Measurements from ENCODE around the gene RS1. TPM values are rescaled to one million over a fixed set of nuclear protein-coding genes. Genes with fewer than 3 reads are reported as not detected.

Gene RS1
- total RNA-seq, 1 donor from 2014 or later, result not detected

DNA sequence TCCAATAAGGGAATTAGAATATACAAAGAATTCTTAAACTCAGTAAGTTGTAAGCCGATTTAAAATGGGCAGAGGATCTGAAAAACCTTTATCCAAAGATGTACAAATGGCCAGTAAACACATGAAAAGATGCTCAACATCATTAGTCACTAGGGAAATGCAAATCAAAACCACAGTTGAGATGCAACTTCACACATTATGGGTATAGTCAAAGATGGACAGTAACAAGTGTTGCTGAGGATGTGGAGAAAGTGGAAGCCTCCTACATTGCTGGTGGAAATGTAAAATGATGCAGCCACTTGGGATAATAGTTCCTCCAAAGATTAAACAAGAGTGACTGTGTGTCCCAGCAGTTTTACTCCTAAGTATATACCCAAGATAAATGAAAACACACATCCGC lies 32.6 kb downstream of the RS1 start:
- H4K20me1 ChIP-seq (ENCODE audit: insufficient read depth, low read length), result no peaks in the 10 kb centered on the region
- DNase-seq (ENCODE audit: low read depth) (no peak), FAIRE-seq (peak; percentile 96)
- H3K9ac ChIP-seq (ENCODE audit: low read length), result no peak overlapping the region
- H3K27ac Mint-ChIP-seq (ENCODE audit: unreplicated experiment), result no peak overlapping the region
- no peaks in the 10 kb centered on the region for H3K4me1 Mint-ChIP-seq (ENCODE audit: low read depth, unreplicated experiment)
- no peaks in the 10 kb centered on the region for H3K9me3 ChIP-seq (ENCODE audit: insufficient read depth, low read depth, low read length)
- H3K4me3 ChIP-seq (ENCODE audit: insufficient read depth, low read depth, low read length), result no peak overlapping the region
- H3K36me3 ChIP-seq (ENCODE audit: insufficient read depth, low read length), result no peaks in the 10 kb centered on the region
- no peak overlapping the region for H3K4me3 Mint-ChIP-seq (ENCODE audit: unreplicated experiment)
- H2AFZ ChIP-seq (ENCODE audit: low read depth, low read length), result no peak overlapping the region
- no peaks in the 10 kb centered on the region for H3K4me1 ChIP-seq (ENCODE audit: insufficient read depth, low read length)
- no peaks in the 10 kb centered on the region for H3K36me3 Mint-ChIP-seq (ENCODE audit: low read depth, unreplicated experiment)
- no peak overlapping the region for H3K4me2 ChIP-seq (ENCODE audit: low read length)
- H3K9me3 Mint-ChIP-seq (ENCODE audit: unreplicated experiment), result peaks cover 4% of the 10 kb centered on the region
- H3K27me3 ChIP-seq (ENCODE audit: insufficient read depth, low read length), result no peaks in the 10 kb centered on the region
- H3K27me3 Mint-ChIP-seq (ENCODE audit: low read depth, unreplicated experiment), result no peaks in the 10 kb centered on the region
- TF ChIP-seq EZH2 (IDR thresholded peaks at IDR 0.05; ENCODE audit: insufficient read depth, low read length), result no peak
- TF ChIP-seq, protein P1, sequence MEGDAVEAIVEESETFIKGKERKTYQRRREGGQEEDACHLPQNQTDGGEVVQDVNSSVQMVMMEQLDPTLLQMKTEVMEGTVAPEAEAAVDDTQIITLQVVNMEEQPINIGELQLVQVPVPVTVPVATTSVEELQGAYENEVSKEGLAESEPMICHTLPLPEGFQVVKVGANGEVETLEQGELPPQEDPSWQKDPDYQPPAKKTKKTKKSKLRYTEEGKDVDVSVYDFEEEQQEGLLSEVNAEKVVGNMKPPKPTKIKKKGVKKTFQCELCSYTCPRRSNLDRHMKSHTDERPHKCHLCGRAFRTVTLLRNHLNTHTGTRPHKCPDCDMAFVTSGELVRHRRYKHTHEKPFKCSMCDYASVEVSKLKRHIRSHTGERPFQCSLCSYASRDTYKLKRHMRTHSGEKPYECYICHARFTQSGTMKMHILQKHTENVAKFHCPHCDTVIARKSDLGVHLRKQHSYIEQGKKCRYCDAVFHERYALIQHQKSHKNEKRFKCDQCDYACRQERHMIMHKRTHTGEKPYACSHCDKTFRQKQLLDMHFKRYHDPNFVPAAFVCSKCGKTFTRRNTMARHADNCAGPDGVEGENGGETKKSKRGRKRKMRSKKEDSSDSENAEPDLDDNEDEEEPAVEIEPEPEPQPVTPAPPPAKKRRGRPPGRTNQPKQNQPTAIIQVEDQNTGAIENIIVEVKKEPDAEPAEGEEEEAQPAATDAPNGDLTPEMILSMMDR (IDR thresholded peaks at IDR 0.05; ENCODE audit: insufficient read depth, low read depth, low read length), result no peak
- H3K27ac ChIP-seq (ENCODE audit: low read depth, low read length), result no peak overlapping the region
- no peaks in the 10 kb centered on the region for H3K79me2 ChIP-seq (ENCODE audit: insufficient read depth, low read length)

DNA sequence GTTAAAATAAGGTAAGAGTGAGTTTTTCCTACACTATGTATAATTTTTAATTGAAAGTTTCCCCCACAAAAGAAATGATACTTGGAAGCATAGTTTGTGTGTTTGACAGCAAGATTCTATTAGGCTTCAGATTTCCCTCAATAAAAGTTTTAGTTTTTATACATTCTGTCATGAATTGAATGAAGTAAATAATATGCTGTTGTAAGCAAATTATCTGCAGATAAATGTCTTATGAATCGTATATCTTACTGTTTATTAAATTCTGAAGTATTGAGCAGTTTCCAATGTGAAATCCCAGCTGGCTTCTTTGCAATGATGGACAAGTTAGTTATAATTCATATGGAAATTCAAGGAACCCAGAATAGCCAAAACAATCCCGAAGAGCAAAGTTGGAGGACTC lies 33.5 kb downstream of the RS1 start:
- Histone ChIP-seq H4K20me1 (ENCODE audit: insufficient read depth, low read length) (no peaks in the 10 kb centered on the region), H3K4me3 (ENCODE audit: insufficient read depth, low read depth, low read length) (no peak overlapping the region), H3K9me3 (ENCODE audit: insufficient read depth, low read depth, low read length) (no peaks in the 10 kb centered on the region), H3K36me3 (ENCODE audit: insufficient read depth, low read length) (no peaks in the 10 kb centered on the region), H3K27me3 (ENCODE audit: insufficient read depth, low read length) (no peaks in the 10 kb centered on the region), H3K27ac (ENCODE audit: low read depth, low read length) (no peak overlapping the region), H3K79me2 (ENCODE audit: insufficient read depth, low read length) (no peaks in the 10 kb centered on the region), H3K9ac (ENCODE audit: low read length) (no peak overlapping the region), H2AFZ (ENCODE audit: low read depth, low read length) (no peak overlapping the region), H3K4me1 (ENCODE audit: insufficient read depth, low read length) (no peaks in the 10 kb centered on the region), H3K4me2 (ENCODE audit: low read length) (no peak overlapping the region)
- DNase-seq (ENCODE audit: low read depth) (no peak), FAIRE-seq (no peak)
- no peaks in the 10 kb centered on the region for H3K4me1 Mint-ChIP-seq (ENCODE audit: low read depth, unreplicated experiment)
- H3K9me3 Mint-ChIP-seq (ENCODE audit: unreplicated experiment), result peaks cover 4% of the 10 kb centered on the region
- H3K27me3 Mint-ChIP-seq (ENCODE audit: low read depth, unreplicated experiment), result no peaks in the 10 kb centered on the region
- H3K4me3 Mint-ChIP-seq (ENCODE audit: unreplicated experiment), result no peak overlapping the region
- H3K36me3 Mint-ChIP-seq (ENCODE audit: low read depth, unreplicated experiment), result no peaks in the 10 kb centered on the region
- no peak for TF ChIP-seq EZH2 (IDR thresholded peaks at IDR 0.05; ENCODE audit: insufficient read depth, low read length)
- TF ChIP-seq, protein P1 (IDR thresholded peaks at IDR 0.05; ENCODE audit: insufficient read depth, low read depth, low read length), result no peak
- no peak overlapping the region for H3K27ac Mint-ChIP-seq (ENCODE audit: unreplicated experiment)

DNA sequence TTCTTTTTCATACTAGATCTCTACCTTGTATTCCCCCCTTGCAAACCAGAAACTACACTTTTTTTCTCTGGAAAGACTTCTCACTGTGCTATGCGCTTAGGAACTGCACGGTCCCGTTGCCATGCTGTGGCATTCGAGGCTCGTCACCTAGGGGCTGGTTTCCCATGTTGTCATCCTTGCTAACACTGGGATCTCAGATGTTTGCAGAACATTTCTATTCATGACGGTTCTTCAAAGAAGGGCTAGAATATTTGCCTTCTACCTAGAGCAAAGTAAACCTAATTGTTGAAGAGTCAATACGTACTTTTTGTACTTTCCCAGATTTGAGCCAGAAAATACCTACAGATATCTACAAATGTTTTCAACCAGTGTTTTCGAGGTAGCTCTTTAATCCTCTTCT lies 41.0 kb downstream of the RS1 start:
- H3K79me2 ChIP-seq (ENCODE audit: insufficient read depth, low read length), result no peaks in the 10 kb centered on the region
- no peaks in the 10 kb centered on the region for H3K4me1 ChIP-seq (ENCODE audit: insufficient read depth, low read length)
- H2AFZ ChIP-seq (ENCODE audit: low read depth, low read length), result no peak overlapping the region
- H3K27me3 Mint-ChIP-seq (ENCODE audit: low read depth, unreplicated experiment), result no peaks in the 10 kb centered on the region
- peaks cover 8% of the 10 kb centered on the region for H3K4me1 Mint-ChIP-seq (ENCODE audit: low read depth, unreplicated experiment)
- H3K9me3 Mint-ChIP-seq (ENCODE audit: unreplicated experiment), result peaks cover 4% of the 10 kb centered on the region
- H3K27ac ChIP-seq (ENCODE audit: low read depth, low read length), result no peak overlapping the region
- H3K36me3 ChIP-seq (ENCODE audit: insufficient read depth, low read length), result no peaks in the 10 kb centered on the region
- no peak overlapping the region for H3K4me2 ChIP-seq (ENCODE audit: low read length)
- no peaks in the 10 kb centered on the region for H3K27me3 ChIP-seq (ENCODE audit: insufficient read depth, low read length)
- FAIRE-seq (peak; percentile 17), DNase-seq (ENCODE audit: low read depth) (no peak)
- H4K20me1 ChIP-seq (ENCODE audit: insufficient read depth, low read length), result no peaks in the 10 kb centered on the region
- no peak overlapping the region for H3K27ac Mint-ChIP-seq (ENCODE audit: unreplicated experiment)
- H3K4me3 Mint-ChIP-seq (ENCODE audit: unreplicated experiment), result no peak overlapping the region
- TF ChIP-seq, protein P1 (IDR thresholded peaks at IDR 0.05; ENCODE audit: insufficient read depth, low read depth, low read length), result no peak
- TF ChIP-seq EZH2 (IDR thresholded peaks at IDR 0.05; ENCODE audit: insufficient read depth, low read length), result no peak
- H3K9ac ChIP-seq (ENCODE audit: low read length), result no peak overlapping the region
- H3K9me3 ChIP-seq (ENCODE audit: insufficient read depth, low read depth, low read length), result no peaks in the 10 kb centered on the region
- H3K36me3 Mint-ChIP-seq (ENCODE audit: low read depth, unreplicated experiment), result peaks cover 7% of the 10 kb centered on the region
- no peak overlapping the region for H3K4me3 ChIP-seq (ENCODE audit: insufficient read depth, low read depth, low read length)

Data from astrocyte (in vitro differentiated cells and primary cell).